Lower lobe of right lung (tissue), 2 donors: ENCODE results near the gene KCNJ6. TPM values are rescaled to one million over a fixed set of nuclear protein-coding genes. Genes with fewer than 3 reads are reported as not detected.
"Not testable (repeated sequence)": the region's sequence is repeated elsewhere in the genome, so short reads cannot be mapped to it uniquely, and the experiment has no call there.

Experiments
- ATAC-seq, 2 donors: fragments of 200-7000 bp; cut with Tn5 transposase; one replicate each; pipeline ENCODE4 v1.9.1; 2020 to 2022; ENCODE audit warnings: mild to moderate bottlenecking in 2 of 2, moderate library complexity in 2 of 2
- DNase-seq: peaks from one replicate; pipeline ENCODE4 v3.0.0-alpha.2; 2020
- H3K27ac ChIP-seq: fragments of 200-600 bp; one replicate; pipeline ENCODE4 v1.8.0; 2022
- H3K27me3 ChIP-seq: fragments of 200-600 bp; one replicate; pipeline ENCODE4 v1.8.0; 2022; ENCODE audit warnings: low read depth
- H3K36me3 ChIP-seq: fragments of 200-600 bp; one replicate; pipeline ENCODE4 v1.8.0; 2022; ENCODE audit warnings: mild to moderate bottlenecking
- H3K4me1 ChIP-seq: fragments of 200-600 bp; one replicate; pipeline ENCODE4 v1.8.0; 2022
- H3K4me3 ChIP-seq: fragments of 200-600 bp; one replicate; pipeline ENCODE4 v1.8.0; 2022; ENCODE audit warnings: mild to moderate bottlenecking
- H3K9me3 ChIP-seq: fragments of 200-600 bp; one replicate; pipeline ENCODE4 v1.8.0; 2022
- intact Hi-C: fragments of 100-400 bp; cut with DNase I; formaldehyde crosslinking; loops from one replicate; pipeline ENCODE4 v1.11.0; 2022
- total RNA-seq: library from RNA; stranded (reverse); fragmentation: NEBNext Ultra II Directional; extraction: Animal tissue kit (Norgen Biotek cat#: 25700); gene quantifications from one replicate; pipeline ENCODE4 v1.2.1, GENCODE V29; 2021
- TF ChIP-seq, protein P1 (sequence below): fragments of 200-600 bp; IDR thresholded peaks from one replicate; pipeline ENCODE4 v1.8.0; 2022; ENCODE audit warnings: antibody characterized with exemption, mild to moderate bottlenecking
- donor health status: DM: no; HTN: yes; CAD: no; lungs with severe emphysema.

The KCNJ6 gene
- total RNA-seq, 1 donor from 2014 or later: 0.09 TPM

DNA sequence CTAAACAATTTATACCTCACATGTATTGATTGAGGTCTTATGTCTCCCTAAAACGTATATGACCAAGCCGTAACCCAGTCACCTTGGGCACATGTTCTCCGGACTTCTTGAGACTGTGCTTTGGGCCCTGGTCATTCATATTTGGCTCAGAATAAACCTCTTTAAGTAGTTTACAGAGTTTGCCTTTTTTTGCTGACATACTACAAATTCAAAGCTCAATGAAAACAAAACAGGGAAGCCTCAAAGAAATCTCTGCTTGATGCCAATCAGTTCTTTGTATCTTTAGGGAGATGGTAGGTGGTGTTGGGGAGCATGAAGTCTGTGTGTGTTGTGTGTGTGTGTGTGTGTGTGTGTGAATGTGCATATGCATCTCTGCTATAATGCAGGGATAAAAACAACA, 247.0 kb downstream of the KCNJ6 start:
- TF ChIP-seq, protein P1, sequence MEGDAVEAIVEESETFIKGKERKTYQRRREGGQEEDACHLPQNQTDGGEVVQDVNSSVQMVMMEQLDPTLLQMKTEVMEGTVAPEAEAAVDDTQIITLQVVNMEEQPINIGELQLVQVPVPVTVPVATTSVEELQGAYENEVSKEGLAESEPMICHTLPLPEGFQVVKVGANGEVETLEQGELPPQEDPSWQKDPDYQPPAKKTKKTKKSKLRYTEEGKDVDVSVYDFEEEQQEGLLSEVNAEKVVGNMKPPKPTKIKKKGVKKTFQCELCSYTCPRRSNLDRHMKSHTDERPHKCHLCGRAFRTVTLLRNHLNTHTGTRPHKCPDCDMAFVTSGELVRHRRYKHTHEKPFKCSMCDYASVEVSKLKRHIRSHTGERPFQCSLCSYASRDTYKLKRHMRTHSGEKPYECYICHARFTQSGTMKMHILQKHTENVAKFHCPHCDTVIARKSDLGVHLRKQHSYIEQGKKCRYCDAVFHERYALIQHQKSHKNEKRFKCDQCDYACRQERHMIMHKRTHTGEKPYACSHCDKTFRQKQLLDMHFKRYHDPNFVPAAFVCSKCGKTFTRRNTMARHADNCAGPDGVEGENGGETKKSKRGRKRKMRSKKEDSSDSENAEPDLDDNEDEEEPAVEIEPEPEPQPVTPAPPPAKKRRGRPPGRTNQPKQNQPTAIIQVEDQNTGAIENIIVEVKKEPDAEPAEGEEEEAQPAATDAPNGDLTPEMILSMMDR: no peak
- Histone ChIP-seq H3K9me3 (no peaks in the 10 kb centered on the region), H3K36me3 (no peaks in the 10 kb centered on the region), H3K4me3 (no peak overlapping the region), H3K4me1 (peaks cover 21% of the 10 kb centered on the region), H3K27ac (no peak overlapping the region), H3K27me3 (no peaks in the 10 kb centered on the region)
- intact Hi-C loops: no loop called here
- ATAC-seq: no peak
- no peak for DNase-seq

DNA sequence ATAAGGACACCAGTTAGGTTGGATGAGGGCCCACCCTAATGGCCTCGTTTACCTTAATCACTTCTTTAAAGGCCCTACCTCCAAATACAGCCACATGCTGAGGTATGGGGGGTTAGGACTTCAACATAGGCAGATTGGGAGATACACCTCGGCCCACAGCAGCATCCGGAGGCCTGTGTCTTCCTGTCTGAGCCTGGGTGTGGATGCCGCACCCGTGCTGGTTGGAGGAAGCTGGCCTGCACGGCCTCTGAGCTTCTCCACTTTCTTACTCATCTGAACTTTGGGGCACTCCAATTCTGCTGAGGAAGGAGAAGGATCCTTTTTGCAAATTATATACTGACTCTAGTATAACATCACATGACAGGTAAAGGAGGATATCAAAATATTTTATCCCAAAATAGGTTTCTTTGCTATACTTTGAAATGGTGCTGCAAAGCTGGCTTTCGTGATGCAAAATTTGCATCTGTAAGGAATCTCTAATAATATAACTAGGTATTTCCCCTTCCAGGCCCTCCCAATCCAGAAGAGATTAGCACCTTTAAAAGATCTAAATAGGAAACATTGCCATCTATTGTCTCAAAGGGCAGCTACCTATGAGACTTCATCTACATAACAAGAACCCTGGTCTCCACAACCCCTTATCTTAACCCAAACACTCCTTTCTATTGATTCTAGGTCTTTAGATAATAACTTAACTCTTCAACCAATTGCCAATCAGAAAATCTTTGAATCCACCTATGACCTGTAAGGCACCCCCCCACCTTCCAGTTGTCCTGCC, 247.6 kb downstream of the KCNJ6 start:
- Histone ChIP-seq H3K27me3 (no peaks in the 10 kb centered on the region), H3K36me3 (no peaks in the 10 kb centered on the region), H3K4me1 (peaks cover 21% of the 10 kb centered on the region), H3K9me3 (no peaks in the 10 kb centered on the region), H3K27ac (no peak overlapping the region), H3K4me3 (no peak overlapping the region)
- TF ChIP-seq, protein P1: no peak
- DNase-seq: no peak
- ATAC-seq: no peak
- intact Hi-C loops: no loop called here

GRCh38 chr21:37667380-37667779, 248.9 kb downstream of the KCNJ6 start:
- Histone ChIP-seq H3K4me3 (no peak overlapping the region), H3K9me3 (no peaks in the 10 kb centered on the region), H3K27me3 (no peaks in the 10 kb centered on the region), H3K27ac (no peak overlapping the region), H3K4me1 (peaks cover 21% of the 10 kb centered on the region), H3K36me3 (no peaks in the 10 kb centered on the region)
- DNase-seq: no peak
- ATAC-seq: peak; percentile 17 to 35
- intact Hi-C loops: no loop called here
- TF ChIP-seq, protein P1: no peak

- Histone ChIP-seq H3K4me3 (no peak overlapping the region), H3K9me3 (no peaks in the 10 kb centered on the region), H3K36me3 (no peaks in the 10 kb centered on the region), H3K4me1 (peaks cover 13% of the 10 kb centered on the region), H3K27me3 (no peaks in the 10 kb centered on the region), H3K27ac (peak overlapping the region; percentile 13)
- TF ChIP-seq, protein P1: no peak
- ATAC-seq (peak in 1 of 2 donors; percentile 29), DNase-seq (no peak)
- intact Hi-C loops: no loop called here
Observed at GRCh38 chr21:37665230-37666024, 250.8 kb downstream of the KCNJ6 start.

GRCh38 chr21:37662227-37662626, 254.0 kb downstream of the KCNJ6 start:
- H3K4me1 ChIP-seq: peaks cover 33% of the 10 kb centered on the region
- DNase-seq, H3K27me3 ChIP-seq, H3K4me3 ChIP-seq, intact Hi-C loops, H3K27ac ChIP-seq, ATAC-seq, H3K9me3 ChIP-seq, H3K36me3 ChIP-seq: not testable (repeated sequence)

DNA sequence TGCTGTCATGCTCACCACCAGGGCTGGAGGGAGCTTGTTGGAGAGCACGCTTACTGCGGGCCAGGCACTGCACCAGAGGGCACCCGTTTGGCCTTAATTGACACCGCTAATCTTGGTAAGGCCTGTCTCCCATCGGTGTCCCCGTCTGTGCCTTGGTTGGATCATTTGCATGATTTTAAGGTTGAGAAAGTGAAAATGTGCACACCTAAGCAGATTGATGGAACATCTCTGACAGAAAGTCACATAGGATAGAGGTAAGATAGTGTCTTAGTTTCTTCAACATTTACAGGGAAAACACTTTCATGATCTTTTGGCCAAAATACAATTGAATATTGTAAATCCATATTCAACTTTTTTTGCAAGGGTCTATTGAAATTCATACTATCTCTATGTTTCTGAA, 255.5 kb downstream of the KCNJ6 start:
- Histone ChIP-seq H3K4me3 (no peak overlapping the region), H3K4me1 (peaks cover 30% of the 10 kb centered on the region), H3K27ac (no peak overlapping the region), H3K27me3 (no peaks in the 10 kb centered on the region), H3K36me3 (no peaks in the 10 kb centered on the region), H3K9me3 (no peaks in the 10 kb centered on the region)
- DNase-seq (no peak), ATAC-seq (no peak)
- intact Hi-C loops: no loop called here
- TF ChIP-seq, protein P1: no peak
